Activated CD8-positive, alpha-beta memory T cell treated with anti-CD3 and anti-CD28 coated beads for 36 hours (primary cell): ENCODE measurements around the gene SPIRE1. TPM values are rescaled to one million over a fixed set of nuclear protein-coding genes. Genes with fewer than 3 reads are reported as not detected.
"Not testable (repeated sequence)": the region's sequence is repeated elsewhere in the genome, so short reads cannot be mapped to it uniquely, and the experiment has no call there.

Source experiments
- CTCF ChIA-PET: fragments of 350-600 bp; sonication (Branson Sonifier 250); formaldehyde crosslinking; loops from one replicate; lab custom pipeline; 2021; ENCODE audit warnings: antibody characterized with exemption; lab: Charles Lee
- POLR2A ChIA-PET: fragments of 350-600 bp; sonication (Branson Sonifier 250); formaldehyde crosslinking; loops from one replicate; lab custom pipeline; 2021; ENCODE audit warnings: antibody characterized with exemption; lab: Charles Lee
- total RNA-seq, 2 experiments: library from RNA; stranded (reverse); gene quantifications; one replicate each; pipeline ENCODE4 v1.2.3, GENCODE V29; 2021

The SPIRE1 gene
- total RNA-seq, 2 experiments from 2014 or later, result 8.7 to 9.5 TPM

DNA sequence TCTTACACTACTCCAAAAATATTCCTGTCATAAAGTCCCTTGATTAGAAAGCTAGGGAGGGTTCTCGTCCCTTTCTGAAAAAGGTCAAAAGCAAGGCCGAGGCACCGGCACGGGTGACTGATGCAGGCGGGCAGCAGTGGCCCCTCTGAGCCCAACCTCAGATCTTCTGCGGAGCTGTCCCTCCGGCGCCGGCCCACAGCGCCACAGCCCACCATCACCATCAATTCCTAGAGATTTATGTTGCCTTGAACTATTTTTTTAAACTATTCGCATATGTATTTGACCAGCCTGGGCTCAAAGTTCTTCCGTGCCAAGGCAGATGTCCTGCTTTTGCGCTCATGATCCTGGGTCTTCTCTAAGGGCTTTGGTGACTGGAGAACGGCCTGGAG is 223.4 kb downstream of the SPIRE1 start:
- CTCF ChIA-PET, result no interaction called here
- POLR2A ChIA-PET, result interaction anchor here (0.6 kb wide), 1 partner anchor 166 kb away, joined by 3 read pairs; no protein-coding TSS in a partner anchor

DNA sequence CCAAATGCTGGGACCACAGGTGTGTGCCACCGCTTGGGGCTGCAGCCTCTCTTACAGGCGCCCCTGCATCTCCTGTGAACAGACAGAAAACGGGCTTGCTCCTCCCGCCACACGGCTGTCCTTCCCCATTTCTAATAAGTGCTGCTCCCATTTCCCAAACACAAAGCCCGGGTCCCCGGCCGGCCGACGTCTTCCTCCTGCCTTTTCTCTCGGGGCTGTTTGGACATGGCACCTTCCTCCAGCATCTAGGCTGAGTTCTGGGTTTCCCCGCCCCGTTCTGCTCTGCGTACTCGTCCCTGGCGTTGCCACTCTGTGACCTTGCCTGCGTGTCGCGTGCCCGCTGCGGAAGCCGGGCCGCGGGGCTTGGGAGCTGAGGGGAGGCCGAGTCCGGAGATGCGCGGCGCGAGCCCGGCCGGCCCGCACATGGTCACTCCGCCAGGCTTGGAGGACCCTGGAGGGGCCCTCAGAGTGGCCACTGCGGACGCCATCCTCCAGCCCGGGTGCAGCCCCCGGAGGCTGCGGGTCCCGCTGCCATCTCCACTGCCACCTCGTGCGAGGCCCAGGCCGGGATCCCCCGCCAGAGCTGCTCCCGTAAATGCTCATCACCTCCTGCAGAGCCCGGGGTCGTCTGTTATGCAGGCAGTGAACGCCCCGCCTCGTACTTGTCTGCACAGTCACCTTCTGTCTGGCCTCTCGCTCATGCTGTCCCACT is 223.9 kb downstream of the SPIRE1 start:
- ChIA-PET POLR2A (interaction anchor here (0.6 kb wide), 1 partner anchor 166 kb away, joined by 3 read pairs; no protein-coding TSS in a partner anchor), CTCF (no interaction called here)

DNA sequence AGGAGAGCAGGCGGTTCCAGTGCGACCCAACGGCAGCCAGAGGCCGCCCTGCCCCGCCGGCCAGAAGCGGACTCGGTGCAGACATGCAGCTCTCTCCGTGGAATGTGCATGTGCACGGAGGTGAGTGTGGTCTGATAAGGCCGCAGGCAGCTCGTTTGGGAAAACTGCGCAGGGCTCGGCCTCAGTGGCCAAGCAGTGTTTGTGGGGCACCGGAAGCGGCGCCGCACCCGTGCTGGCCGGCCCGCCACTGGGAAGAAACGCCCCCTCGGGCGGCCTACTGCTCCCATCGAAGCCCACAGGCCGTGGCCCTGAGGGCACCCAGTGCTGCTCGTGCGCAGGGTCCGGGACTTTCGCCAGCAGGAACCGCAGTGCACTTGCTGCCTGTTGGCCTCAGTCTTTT is 225.0 kb downstream of the SPIRE1 start:
- CTCF ChIA-PET, result no interaction called here
- POLR2A ChIA-PET, result no interaction called here

DNA sequence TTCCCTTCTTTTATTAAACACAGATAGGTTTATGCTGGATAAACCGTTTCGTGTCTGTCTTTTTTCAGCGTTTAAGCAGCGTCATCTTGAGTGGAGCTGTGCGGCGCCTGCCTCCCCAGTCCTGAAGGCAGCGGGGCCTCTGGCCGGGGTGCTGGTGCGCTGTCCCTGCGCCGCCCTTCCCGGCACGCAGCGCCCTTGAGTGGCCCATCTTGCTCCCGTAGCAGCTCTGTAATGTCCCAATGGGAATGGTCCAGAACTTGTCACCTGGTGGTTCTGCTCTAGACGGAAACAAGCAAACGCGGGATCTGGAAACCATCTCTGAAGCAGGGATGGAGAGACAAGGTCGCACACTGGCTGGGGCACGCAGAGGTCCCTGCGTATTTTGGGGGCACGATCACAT is 225.7 kb downstream of the SPIRE1 start:
- ChIA-PET CTCF (no interaction called here), POLR2A (no interaction called here)

DNA sequence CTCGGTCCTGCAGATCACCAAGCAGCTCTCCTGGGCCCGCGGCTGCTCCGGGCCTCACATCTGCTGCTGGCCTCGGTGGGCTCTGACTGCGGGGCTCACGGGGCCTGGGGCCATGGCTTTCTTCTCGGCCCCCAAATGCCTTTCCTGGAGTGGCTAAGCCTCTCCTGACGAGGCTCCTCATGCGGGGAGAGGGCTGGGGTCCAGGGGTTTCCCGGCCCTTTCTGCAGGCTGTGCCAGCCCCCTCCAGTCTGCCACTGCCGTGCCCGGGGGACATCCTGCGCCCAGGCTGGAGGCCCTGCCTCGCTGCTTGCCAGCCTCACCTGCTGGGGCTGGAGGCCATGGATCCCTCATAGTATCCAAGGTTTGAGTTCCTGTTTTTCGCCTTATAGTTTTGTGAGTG is 226.3 kb downstream of the SPIRE1 start:
- ChIA-PET CTCF (no interaction called here), POLR2A (no interaction called here)

DNA sequence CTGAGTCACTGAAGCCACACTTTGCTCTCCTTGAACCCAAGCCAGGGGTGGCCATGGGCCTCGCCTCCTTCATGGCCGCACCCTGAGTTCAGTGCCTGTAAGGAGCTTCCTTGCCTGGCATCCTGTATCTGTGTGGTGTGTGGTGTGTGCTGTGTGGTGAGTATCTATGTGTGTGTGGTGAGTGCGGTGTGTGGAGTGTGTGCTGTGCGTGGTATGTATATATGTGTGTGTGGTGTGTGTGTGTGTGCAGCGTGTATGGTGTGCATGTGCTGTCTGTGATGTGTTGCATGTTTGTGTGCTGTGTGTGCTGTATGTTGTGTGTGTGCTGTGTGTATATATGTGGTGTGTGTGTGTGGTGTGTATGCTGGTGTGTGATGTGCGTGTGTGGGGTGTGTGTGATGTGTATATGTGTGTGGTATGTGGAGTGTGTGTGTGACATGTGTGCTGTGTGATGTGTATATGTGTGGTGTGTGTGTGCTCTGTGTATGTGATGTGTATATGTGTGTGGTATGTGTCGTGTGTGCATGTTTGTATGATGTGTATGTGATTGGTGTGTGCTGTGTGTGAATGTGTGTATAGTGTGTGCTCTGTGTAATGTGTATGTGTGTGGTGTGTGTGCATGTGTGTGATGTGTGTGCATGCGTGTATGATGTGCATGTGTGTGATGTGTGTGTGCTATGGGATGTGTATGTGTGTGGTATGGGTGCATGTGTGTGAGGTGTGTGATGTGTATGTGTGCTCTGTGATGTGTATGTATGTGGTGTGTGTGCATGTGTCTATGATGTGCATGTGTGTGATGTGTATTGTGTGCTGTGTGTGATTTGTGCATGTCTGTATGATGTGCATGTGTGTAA is 227.5 kb downstream of the SPIRE1 start:
- ChIA-PET POLR2A (no interaction called here), CTCF (no interaction called here)

DNA sequence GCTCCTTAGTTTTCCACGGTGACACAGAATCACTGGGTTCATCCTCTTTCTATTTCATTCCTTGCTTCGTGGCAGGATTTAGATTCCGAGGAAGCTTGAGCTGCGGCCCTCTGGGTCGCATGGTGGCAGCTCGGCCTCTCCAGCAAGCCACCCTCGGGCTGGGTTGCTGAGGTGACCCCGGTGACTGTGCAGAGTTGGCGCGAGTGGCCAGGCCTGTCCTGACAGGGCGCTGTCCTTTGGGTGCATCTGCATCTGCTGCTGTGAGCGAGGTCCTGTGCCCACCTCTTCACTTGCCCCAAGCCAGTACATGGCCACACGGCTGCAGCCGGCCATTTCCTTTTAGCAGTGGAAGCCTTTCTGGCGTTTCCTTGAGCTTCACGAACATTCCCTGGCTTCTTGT is 228.4 kb downstream of the SPIRE1 start:
- POLR2A ChIA-PET, result interaction anchor here (0.7 kb wide), 1 partner anchor 16 kb away, joined by 3 read pairs; no protein-coding TSS in a partner anchor
- CTCF ChIA-PET, result no interaction called here

DNA sequence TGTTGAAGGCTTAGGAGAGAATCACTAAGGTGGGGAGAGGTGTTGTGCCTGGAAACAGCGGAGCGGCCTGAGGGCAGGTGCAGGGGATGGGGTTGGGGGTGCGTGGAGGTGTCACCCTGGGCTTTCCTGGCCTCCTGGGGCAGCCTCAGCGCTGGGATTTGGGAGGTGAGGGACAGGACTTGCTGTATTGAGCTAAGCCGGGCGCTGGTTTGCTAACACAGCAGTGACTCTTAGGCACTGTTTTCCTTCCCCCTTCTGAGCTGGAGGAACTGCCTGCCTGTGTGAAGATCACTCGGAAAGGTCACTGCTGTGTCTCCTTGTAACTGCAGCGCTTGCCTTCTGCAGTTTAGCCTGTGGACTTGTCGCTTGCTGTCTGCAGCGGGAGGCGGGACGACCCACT is 229.0 kb downstream of the SPIRE1 start:
- POLR2A ChIA-PET, result interaction anchor here (0.7 kb wide), 1 partner anchor 15 kb away, joined by 3 read pairs; no protein-coding TSS in a partner anchor
- CTCF ChIA-PET, result no interaction called here

DNA sequence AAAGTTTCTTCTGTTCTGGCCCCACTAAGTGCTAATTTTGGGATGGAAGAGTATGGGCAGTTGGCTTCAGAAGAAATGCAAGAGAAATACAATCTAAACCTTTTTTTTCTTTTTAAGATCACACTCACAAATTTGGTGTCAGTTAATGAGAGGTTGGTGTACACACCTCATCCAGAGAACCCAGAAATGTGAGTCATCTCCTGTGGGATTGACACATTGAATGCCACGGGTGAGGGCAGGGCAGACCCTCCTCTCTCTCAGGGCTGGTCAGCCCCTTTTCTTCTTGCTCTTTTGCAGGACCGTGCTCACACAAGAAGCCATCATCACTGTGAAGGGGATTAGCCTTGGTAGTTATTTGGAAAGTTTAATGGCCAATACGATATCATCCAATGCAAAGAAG is 231.0 kb downstream of the SPIRE1 start:
- POLR2A ChIA-PET, result no interaction called here
- CTCF ChIA-PET, result no interaction called here

DNA sequence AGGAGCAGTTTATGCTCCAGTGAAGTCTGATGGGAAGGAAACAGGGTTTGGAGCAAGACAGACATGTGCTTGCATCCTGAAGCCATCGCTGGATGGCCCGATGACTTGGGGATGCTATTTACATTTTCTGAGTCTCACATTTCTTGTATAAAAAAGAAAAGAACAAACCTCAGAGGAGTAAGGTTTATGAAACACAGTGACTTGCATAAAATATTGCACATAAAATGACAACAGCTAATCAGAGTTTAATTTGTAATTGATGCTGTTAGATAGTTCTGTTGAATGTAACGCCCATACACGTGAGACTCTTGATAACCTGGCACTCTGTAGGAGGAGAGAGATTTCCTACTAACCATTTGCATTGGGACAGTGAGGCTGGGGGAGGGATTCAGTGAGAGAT is 233.7 kb downstream of the SPIRE1 start:
- ChIA-PET CTCF (no interaction called here), POLR2A (no interaction called here)

DNA sequence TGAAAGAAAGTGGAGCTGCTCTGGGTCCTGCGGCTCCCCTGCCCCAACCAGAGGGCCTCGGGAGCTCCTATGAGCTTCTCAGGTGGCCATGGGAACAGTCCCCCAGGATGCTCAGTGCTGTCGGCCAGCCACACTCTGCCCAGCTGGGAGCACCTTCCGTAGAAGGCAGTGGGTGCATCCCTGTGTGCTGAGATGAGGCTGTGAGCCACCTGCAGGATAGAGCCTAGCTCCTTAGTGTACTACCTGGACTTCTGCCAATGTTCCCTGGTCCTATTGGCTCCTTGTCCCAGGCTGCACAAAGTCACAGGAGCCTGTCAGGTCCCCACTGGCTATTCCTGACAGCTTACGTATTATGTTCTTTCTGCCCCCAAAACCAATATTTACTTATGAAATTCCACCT is 234.1 kb downstream of the SPIRE1 start:
- CTCF ChIA-PET, result no interaction called here
- POLR2A ChIA-PET, result no interaction called here

DNA sequence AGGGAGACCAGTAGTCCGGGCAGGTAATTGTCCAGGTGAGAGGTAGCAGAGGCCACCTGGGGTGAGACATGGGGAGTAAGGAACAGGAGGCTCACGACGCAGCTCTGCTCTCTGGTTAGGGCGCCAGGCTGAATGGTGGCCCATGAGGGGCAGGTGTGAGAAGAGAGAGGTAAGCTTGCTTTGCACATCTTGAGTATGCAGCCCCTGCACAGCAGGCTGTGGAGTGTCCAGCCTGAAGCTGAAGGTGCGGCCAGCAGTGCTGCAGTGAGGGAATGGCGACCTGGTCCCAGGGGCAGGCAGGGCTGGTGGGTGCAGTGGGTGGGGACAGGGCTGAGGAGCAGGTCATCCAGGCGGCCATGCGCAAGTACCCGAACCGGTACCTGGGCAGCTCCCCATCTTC is 234.5 kb downstream of the SPIRE1 start:
- ChIA-PET CTCF (no interaction called here), POLR2A (no interaction called here)

DNA sequence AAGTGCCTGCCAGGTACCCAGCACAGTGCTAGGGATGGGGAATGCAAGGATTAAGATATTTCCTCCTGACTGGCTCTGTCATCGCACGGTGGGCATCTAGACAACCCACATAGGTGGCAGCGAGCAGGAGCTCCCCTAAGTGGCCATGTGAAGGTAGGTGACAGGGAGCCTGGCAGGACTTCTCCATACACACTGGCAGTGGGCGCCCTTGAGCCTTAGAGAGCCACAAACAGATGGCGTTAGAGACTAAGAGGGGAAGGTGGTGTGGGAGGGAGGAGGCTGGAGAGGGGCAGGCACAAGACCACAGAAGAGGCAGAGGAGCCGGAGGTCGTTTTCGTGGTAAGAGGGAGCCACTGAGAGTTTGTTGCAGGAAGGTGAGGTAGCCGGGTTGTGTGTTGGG is 235.0 kb downstream of the SPIRE1 start:
- POLR2A ChIA-PET, result no interaction called here
- CTCF ChIA-PET, result no interaction called here

DNA sequence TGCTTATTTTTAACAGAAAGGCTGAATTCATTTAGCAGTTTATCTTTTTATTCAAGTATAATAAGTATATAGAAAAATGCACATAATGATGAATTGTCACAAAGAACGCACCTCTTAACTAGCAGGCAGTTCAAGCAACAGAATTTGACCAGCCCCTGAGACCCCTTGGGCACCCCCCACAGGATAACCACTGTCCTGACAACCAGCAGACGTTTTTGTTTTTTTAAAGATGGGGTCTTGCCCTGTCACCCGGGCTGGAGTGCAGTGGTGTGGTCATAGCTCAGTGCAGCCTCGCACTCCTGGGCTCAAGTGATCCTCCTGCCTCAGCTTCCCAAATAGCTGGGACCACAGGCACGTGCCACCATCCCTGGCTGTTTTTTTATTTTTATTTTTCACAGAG is 236.2 kb downstream of the SPIRE1 start:
- POLR2A ChIA-PET, result no interaction called here
- CTCF ChIA-PET, result no interaction called here

DNA sequence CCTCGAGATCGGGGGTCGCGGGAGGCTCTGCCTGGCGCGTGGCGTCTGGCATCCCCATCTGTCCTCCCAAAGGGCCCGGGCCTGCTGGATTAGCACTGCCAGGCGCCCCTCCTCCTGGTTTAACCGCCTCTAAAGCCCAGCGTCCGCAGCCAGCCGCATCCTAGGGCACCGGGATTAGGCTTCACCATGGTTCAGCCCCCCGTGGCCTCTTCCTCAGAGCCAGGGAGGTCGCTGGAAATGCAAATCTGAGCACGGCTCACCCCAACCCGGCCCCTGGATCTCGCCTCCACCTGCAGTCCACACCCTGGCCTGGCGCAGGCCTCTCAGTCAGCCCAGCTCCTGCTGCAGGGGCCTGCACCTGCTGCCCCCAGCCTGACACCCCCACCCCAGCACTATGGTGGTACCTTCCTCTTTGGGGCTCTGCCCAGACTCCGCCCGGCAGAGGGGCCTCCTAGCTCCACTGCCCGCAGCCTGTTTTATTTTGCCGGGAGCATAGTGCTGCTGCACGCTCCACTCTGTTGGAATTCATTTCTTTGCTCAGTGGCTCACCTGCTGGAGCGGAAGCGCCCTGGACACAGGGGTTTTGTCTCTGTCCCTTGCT is 237.0 kb downstream of the SPIRE1 start:
- POLR2A ChIA-PET, result interaction anchor here (1.9 kb wide), 1 partner anchor 44 kb away, joined by 6 read pairs; the partner anchor contains the start of gene AFG3L2
- CTCF ChIA-PET, result interaction anchor here (0.6 kb wide), 1 partner anchor 16 kb away, joined by 3 read pairs; no protein-coding TSS in a partner anchor

DNA sequence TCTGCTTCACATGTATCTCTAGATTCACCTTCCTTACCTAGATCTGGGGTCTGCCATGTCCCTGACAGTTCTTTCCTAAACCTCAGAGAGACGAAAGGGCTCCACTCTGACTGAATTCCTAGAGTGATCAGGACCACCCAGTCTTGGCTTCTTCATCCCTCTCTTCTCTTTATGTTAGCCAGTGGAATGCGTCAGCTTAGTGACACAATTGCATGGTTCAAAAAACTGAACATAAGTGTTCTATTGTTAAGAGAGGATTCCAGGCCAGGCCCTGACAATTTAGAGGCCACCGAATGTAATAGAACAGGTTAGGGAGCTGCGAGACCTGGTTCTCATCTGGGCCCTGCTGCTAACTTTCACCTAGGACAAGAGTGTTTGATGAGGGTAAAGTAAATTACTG is 240.2 kb downstream of the SPIRE1 start:
- ChIA-PET POLR2A (interaction anchor here (0.6 kb wide), 1 partner anchor 48 kb away, joined by 6 read pairs; no protein-coding TSS in a partner anchor), CTCF (no interaction called here)

DNA sequence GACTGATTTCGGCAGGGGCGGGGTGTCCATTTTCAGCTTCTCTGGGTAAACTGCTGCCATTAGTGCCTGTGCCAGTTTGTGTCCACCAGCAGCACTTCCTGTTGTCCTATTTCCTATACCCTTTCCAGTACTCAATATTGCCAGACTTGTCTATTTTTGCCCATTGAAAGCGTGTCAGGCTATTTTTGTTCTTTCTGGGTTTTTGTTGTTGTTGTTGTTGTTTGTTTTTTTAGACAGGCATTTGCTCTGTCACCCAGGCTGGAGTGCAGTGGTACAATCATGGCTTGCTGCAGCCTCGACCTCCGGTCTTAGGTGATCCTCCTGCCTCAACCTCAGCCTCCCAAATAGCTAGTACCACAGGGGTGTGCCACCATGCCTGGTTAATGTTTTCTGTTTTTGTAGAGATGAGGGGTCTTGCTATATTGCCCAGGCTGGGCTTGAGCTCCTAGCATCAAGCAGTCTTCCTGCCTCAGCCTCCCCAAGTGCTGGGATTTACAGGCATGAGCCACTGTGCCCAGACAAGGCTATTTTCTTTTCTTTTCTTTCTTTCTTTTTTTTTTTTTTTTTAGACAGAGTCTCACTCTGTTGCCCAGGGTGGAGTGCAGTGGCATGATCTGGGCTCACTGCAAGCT is 241.7 kb downstream of the SPIRE1 start:
- ChIA-PET POLR2A (no interaction called here), CTCF (no interaction called here)

DNA sequence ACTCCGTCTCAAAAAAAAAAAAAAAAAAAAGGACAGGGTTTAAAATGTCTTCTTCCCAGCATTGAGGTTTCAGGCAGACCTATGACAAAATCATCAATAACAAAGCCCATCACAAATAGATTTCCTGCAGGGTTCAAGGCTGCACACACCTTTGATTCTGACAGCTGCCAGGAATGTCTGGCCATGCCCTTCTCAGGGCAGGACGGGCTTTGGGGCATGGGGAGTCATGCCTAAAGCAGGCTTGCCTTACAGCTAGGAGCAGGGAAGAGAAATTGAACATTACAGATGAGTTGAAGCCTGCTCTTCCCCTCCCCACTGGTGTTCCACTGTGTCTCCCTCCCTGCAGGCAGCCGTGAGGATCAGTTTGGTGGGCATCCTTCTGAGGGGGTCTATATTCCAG is 246.5 kb downstream of the SPIRE1 start:
- ChIA-PET CTCF (interaction anchor here (0.7 kb wide), 1 partner anchor 34 kb away, joined by 5 read pairs; the partner anchor contains the start of gene AFG3L2), POLR2A (no interaction called here)

DNA sequence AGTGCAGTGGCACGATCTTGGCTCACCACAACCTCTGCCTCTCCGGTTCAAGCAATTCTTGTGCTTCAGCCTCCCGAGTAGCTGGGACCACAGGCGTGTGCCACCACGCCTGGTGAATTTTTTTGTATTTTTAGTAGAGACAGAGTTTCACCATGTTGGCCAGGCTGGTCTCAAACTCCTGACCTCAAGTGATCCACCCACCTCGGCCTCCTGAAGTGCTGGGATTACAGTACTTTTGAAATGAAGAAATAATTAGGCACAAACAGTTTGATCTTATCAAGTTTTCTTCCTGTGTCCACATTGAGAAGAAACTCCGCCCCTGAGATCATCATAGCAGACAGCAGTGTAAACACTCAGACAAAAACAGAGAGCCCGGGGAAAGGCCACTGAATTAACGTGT is 247.2 kb downstream of the SPIRE1 start:
- CTCF ChIA-PET, POLR2A ChIA-PET: not testable (repeated sequence)

DNA sequence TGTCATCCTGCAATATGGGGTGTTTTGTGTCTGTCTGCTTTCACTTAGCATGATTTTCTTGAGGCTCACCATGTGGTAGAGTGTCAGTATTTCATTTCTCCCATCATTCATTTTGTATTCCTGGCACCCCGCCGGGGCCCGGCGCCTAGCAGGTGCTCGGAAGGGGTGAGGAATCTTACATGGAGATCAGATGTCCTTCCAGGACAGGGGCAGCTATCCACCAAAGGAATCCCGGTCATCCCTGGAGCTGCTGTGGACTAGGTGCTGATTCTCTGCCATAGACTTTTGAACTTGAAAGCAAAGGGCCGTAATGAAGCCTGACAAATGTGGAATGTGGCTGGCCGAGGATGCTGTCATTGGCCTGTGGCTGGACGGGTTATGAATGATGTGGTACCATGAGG is 247.8 kb downstream of the SPIRE1 start:
- POLR2A ChIA-PET, result no interaction called here
- CTCF ChIA-PET, result no interaction called here
